Stimulated activated CD8-positive, alpha-beta memory T cell treated with anti-CD3 and anti-CD28 coated beads, Interleukin-2, amount 100 ng/mL, for 1 hour (primary cell): ENCODE measurements around the gene LRRC8D.

Experiments
- DNase-seq, 2 donors: peaks; one replicate each; pipeline ENCODE4 v3.0.0-alpha.2; 2020; ENCODE audit warnings: low read depth in 2 of 2

Gene LRRC8D

DNA sequence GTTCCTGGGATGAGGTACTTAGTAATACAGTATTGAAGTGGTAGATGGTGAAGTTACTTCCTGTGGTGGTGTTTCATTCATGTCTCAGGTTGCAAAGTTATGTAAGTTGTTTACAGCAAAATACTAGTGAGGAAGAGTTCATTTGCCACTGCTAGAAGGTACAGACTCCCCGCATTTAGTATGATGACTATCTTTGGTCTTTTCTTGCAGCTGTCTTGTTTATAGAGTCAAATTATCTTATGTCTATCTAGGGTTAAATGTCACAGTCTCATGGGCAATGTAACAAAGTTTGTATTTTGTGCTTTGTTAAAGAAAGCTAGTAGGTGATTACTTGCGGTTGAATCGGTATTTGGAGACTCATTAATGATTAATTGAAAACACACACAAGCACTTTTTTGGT lies 50.2 kb downstream of the LRRC8D start:
- DNase-seq, result no peak

DNA sequence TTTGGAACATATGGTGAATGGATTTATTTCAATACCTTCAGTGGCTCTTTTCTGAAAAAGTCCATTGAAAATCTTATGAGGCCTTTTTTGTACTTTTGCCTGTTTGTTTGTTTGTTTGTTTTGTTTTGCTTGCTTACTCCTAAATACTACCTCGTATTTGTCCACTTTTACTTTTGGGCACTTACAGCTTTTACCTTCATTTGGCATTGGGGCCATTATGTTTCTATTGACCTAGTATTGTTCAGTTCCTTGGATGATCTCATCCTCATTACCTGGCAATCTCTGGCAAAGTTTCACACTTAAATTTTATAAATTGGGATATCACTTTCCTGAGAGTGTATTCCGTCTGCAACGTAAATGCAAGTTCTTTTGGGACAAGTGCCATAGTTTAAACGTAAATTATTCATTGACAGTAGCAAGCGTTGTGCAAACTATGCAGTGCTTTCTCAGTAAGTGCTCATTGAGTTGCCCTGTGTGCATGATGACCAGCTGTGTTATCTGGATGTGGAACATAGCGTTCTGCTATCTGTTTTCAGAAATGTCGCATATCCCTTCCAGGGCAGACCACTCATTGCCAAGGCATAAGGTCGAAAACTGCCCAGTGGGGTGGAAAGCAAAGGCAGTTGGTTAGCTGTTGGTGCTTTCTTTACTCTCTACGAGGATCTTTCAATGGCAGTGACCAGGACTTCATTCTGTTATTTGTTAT lies 51.1 kb downstream of the LRRC8D start:
- no peak for DNase-seq

DNA sequence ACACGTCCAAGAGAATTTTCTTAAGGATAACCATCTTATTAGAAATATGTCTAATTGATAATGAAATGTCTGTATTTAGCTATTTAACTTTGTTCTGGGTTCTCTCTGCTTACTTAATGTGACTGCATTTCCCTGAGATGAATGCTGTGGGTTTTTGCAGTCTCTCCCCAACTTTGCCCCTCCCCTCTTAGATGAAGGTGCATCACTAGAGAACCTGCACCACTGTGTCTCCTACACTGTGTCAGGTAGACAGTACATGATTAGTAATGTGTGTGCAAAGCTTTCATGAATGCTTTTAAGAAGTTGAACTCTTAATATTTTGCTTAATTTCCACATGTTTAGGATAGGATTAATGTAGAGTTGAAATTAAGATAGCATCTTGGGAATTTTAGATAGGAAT lies 51.7 kb downstream of the LRRC8D start:
- DNase-seq, result no peak

DNA sequence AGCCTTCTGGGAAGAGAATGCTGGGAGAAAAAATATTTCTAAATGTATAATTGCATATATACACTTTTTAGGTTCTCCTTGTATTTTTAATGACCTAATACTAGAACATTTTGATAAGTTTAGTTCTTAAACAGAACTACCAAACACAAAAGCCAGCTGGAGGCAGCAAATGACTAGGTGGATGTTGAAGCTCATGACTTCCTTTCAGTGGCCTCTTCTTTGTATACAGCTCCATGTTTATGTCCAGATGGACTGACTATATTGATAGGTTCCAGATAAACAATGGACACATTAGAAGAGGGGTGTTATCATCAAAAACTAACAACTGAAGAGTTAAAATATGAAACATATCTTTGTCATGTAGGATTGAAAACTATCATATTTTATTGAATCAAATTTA lies 52.5 kb downstream of the LRRC8D start:
- no peak for DNase-seq

DNA sequence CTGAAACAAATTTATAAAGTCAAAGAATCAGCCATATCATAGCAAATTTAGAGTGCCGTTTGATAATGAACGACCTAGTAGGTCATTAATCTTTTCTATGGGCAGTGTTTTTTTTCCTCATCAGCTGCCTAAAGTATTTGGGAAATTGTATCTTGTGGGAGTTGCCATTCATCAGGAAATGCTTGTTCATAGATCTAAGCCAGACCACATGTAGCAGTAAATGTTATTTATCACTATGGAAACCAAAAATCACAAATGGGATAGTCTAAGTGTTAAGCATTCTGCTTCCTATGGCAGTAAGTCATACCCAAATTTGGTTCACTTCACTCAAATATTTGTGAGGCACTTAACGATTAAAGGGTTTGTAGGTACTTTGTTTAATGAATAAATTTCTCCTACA lies 52.9 kb downstream of the LRRC8D start:
- no peak for DNase-seq

DNA sequence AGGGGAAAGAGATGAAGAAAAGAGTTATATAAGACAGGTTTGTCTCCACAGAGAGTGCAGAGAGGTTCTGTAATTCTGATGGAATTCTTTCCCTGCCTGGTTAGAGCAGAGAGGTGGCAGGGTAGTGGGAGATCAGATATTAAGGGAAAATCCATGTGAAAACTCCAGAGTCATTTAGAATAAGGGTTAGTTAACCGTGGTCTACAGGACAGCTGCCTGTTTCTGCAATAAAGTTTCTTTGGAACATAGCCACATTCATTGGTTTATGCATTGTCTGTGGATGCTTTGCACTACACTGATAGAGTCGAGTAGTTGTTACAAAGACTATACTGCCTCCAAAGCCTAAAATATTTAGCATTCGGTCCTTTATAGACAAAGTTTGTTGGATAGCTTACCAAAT lies 55.6 kb downstream of the LRRC8D start:
- DNase-seq, result no peak

GRCh38 chr1:89877756-89878155 lies 56.9 kb downstream of the LRRC8D start:
- DNase-seq, result no peak

- no peak for DNase-seq
These were observed 57.4 kb downstream of the LRRC8D start for GRCh38 chr1:89878256-89878655.

- no peak for DNase-seq
These were observed 59.8 kb downstream of the LRRC8D start for GRCh38 chr1:89880679-89881078.

GRCh38 chr1:89881415-89882058 lies 60.7 kb downstream of the LRRC8D start:
- DNase-seq, result no peak

DNA sequence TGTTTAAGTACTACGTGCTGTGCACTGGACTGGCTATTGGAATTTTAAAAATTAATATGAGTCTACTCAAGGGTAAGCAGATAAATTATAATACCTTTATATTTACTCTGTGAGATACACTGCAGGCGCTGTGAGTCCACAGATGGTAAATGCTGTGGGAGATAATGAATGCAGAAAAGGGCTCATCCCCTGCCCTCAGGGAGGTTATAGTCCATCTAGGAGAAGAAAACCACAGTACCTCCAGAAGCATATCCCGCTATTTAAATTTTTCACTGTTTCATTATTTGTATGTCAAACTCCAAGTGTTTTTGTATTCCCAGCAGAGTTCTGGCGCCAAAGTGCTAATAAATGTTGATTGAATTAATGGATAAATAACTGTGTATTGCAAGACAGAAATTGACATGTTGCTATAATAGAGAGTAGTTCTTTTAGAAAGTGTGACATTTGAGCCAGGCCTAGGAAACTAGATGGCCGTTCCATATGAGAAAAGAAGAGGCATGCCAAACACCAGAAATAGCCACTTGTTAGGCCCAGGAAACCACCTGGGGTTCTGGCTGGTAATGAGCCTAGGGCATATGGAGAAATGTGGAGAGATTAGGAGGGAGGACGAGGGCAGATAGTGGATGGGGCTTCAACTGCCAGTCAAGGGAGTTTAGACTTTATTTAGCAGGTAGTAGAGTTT lies 61.7 kb downstream of the LRRC8D start:
- DNase-seq, result no peak

GRCh38 chr1:89883030-89883379 lies 62.2 kb downstream of the LRRC8D start:
- no peak for DNase-seq

- DNase-seq, result no peak
These were observed 64.1 kb downstream of the LRRC8D start for GRCh38 chr1:89884718-89885596.

DNA sequence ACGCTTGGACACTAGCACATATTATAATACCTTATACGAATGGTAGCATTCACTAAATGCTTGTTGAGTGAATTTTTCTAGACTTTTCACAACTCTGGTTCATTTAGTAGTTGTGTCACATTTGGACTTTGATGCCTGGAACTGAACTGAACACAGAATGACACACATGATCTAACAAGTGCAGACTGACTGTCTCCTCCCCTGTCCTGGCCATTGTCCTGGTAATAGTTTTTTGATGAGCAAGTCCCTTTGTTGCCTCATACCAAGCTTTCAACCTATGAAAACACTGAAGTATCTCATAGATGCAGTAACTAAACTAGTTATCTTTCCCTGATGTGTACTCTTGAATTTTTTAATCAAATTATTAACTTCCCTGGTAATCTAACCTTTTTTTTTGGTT lies 66.4 kb downstream of the LRRC8D start:
- no peak for DNase-seq

DNA sequence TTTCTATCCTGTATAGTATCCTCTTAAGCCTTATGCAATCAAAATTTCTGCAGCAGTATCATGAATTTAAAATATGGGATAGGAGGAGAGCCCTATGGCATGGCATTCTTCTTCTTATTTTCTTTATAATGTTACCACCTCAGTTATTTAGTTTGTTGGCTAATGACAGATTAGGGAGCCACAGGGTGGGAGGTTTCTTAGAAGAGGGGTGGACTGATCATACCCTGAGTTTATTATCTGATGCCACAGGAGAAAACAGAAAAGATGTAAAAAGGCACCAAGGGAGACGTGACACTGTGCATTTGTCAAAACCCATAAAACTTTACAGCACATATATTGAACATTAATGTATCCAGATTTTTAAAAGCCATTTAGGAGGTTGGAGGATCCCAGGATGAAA lies 66.9 kb downstream of the LRRC8D start:
- DNase-seq, result no peak

DNA sequence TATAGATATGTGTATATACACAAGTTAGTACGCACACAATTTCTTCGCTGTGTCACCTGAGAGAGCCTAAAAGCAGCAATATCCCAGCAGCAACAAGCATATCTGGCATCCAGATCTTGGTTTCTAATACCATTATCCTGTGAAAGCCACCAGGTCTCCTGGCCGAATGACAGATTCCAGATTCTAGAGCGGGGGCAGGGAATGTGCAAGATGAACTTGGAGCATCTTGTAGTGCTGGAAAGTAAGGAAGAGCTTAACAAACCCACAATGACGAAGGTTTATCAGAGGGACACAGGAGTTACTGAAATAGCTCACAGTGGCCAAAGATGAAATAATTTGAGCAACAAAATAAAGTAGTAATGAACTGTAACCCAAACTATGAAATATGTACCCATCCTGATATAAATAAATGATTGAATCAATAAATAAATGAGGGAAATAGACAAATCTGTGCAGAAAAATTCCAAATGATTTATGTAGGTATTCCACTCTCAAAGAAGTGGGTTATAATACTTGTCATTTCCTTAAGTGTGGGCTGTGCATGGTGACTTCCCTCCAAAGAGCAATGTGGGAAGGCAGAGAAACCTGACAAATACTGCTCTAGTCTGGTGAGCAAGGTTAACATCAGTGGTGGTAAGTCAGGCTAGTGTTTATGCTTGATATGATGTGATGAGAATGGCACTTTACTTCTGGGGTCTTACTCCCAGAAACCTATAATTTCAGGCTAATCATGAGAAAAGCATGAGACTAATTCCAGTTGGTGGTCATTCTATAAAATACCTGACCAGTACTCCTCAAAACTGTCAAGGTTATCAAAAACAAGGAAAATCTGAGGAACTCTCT lies 67.9 kb downstream of the LRRC8D start:
- no peak for DNase-seq

DNA sequence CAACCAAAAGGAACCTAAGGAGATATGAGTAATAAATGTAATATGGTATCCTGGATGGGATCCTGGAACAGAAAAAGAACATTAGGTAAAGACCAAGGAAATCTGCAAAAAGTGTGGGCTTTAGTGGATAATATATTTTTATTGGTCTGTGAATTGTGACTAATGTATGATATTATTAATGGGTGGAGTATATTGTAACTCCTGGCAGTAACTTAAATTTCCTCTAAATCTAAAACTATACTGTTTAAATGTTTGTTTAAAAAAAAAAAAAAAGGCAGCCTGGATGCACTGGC lies 68.4 kb downstream of the LRRC8D start:
- no peak for DNase-seq

DNA sequence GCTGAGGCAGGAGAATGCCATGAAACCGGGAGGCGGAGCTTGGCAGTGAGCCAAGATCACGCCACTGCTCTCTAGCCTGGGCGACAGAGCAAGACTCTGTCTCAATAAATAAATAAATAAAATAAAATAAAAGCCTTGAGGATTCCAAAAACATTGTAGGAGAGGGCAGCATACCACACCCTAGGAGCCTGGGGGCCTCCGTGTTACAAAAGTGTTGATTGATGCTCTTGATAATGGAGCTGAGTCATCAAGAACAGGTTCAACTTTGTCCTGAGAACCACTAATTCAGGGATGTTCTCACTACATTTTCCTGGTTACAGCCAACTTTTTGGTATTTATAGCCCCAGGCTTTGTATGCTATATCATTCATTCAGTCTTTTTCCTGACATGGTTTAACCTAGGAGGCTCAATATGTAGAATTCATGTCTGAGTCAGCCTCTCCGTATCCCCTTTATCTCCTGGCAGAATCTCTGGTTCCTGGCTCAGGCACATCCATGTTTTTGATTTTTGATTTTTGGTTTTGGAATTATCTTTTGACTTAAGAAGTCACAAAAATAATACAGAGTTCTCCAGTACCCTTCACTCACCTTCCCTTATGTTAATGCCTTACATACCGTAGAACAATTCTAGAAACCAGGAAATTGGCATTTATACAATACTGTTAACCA lies 69.4 kb downstream of the LRRC8D start:
- no peak for DNase-seq

DNA sequence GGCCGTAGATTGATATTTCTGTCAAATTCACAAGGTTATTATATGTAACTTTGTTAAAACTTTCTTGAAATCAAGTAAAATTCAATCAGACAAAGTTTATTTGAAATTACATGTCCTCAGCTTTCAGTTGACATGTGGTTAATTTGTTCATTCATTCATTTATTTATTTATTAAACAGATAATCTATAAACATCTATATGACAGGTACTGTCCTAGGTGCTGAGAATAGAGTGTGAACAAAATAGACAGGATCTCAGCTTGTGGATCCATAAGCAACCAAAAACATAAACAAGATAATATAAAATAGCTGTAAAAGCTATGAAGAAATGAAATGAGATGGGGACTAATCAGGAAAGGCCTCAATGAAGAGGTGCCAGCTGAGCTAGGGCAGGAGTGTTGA lies 72.0 kb downstream of the LRRC8D start:
- DNase-seq, result no peak

DNA sequence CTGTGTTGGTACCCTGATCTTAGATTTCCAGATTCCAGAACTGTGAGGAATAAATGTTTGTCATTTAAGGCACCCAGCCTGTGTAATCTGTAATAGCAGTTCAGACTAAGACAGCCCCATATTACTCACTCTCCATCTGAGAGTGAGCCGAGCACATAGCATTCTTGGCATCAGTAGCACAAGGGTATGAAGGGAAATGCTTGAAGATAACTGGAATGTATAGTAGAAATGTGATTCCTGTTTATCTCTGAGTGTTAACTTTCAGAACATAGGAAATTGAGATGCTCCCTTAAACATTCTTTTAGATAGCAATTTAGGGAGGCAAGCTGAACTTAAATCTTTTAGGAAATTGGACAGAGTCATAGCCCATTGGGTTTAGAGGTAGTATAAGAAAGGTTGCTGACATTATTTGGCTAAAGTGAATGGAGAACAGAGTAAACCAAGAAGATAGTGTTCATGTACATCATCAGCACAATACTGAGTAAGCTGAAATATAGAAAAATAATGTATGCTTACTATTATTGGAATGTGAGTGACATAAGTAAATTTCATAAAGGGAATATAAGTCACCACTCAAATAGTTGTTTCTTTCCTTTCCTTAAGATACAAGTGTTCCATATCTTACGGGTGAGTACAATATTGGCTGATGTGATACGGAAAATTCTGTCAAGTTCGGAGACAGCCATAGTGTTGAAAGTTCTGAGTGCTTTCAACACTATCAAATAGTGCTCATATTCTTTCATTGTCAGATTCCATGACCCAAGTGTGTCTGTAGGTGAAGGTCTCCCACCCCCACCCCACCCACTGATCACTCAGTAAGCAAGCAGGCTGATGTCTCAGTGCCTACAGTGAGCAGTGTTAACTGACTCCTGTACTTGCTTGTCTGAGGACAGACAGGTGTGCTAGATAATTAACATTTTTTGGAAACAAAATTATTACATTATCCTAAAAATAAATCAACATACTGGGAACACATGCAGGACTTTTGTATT lies 73.7 kb downstream of the LRRC8D start:
- DNase-seq, result no peak
